HepG2 (cell line): Measurements from ENCODE around the gene SIRT7. TPM values are rescaled to one million over a fixed set of nuclear protein-coding genes. Genes with fewer than 3 reads are reported as not detected.
A peak's percentile ranks its signal among the peaks of the same experiment; 100 is the strongest.

ENCODE experiments used
- BORCS8-MEF2B ChIP-seq: sonication (generic); formaldehyde crosslinking; IDR thresholded peaks from 2 replicates; pipeline ENCODE4 v1.8.0; 2022; ENCODE audit warnings: mild to moderate bottlenecking, missing genetic modification reagents
- CBFB ChIP-seq: sonication (generic); formaldehyde crosslinking; IDR thresholded peaks from 2 replicates; pipeline ENCODE4 v1.4.0; 2020; ENCODE audit warnings: missing genetic modification reagents
- DZIP1 ChIP-seq: sonication (generic); formaldehyde crosslinking; IDR thresholded peaks from 2 replicates; pipeline ENCODE4 v1.5.0; 2020; ENCODE audit warnings: mild to moderate bottlenecking, missing genetic modification reagents
- ELF1 ChIP-seq: sonication (generic); formaldehyde crosslinking; IDR thresholded peaks from 2 replicates; pipeline ENCODE4 v1.4.0; 2020; ENCODE audit warnings: missing genetic modification reagents
- FOXK2 ChIP-seq: fragments of 450-650 bp; IDR thresholded peaks from 2 replicates; pipeline ENCODE4 v1.6.1; 2016
- GABPB1 ChIP-seq: IDR thresholded peaks from 2 replicates; pipeline ENCODE4 v1.6.1; 2016; ENCODE audit warnings: mild to moderate bottlenecking, missing genetic modification reagents, moderate library complexity, missing compliant biosample characterization
- PHB2 ChIP-seq: fragments of 450-650 bp; IDR thresholded peaks from 2 replicates; pipeline ENCODE4 v1.6.1; 2018; ENCODE audit not compliant: partially characterized antibody
- REPIN1 ChIP-seq: sonication (generic); formaldehyde crosslinking; IDR thresholded peaks from 2 replicates; pipeline ENCODE4 v1.8.0; 2022; ENCODE audit warnings: missing genetic modification reagents, low read depth, mild to moderate bottlenecking, borderline replicate concordance
- RERE ChIP-seq: IDR thresholded peaks from 2 replicates; pipeline ENCODE4 v1.6.1; 2016; ENCODE audit warnings: low read depth, missing genetic modification reagents, missing compliant biosample characterization
- SPEN ChIP-seq: sonication (generic); formaldehyde crosslinking; IDR thresholded peaks from 2 replicates; pipeline ENCODE4 v1.5.1; 2020; ENCODE audit warnings: low read depth, mild to moderate bottlenecking, missing genetic modification reagents
- SRSF9 ChIP-seq: fragments of 200-400 bp; formaldehyde crosslinking; IDR thresholded peaks from 2 replicates; pipeline ENCODE4 v1.6.1; 2018; ENCODE audit warnings: borderline replicate concordance, mild to moderate bottlenecking, low read depth, low read length; ENCODE audit not compliant: insufficient read depth, poor library complexity, severe bottlenecking
- TCF7 ChIP-seq: sonication (generic); IDR thresholded peaks from 2 replicates; pipeline ENCODE4 v1.6.1; 2016; ENCODE audit warnings: antibody characterized with exemption, low read depth
- ZSCAN30 ChIP-seq: sonication (generic); formaldehyde crosslinking; IDR thresholded peaks from 2 replicates; pipeline ENCODE4 v1.5.0; 2020; ENCODE audit warnings: mild to moderate bottlenecking, missing genetic modification reagents
- ZSCAN31 ChIP-seq: sonication (generic); formaldehyde crosslinking; IDR thresholded peaks from 2 replicates; pipeline ENCODE4 v1.5.0; 2020; ENCODE audit warnings: low read depth, mild to moderate bottlenecking, missing genetic modification reagents
- polyA plus RNA-seq, 8 experiments: library from polyadenylated mRNA; depleted of rRNA in 3 of 8; stranded (reverse) in 7 of 8; unstranded in 1 of 8; fragments of >200 nt; fragmentation: Illumina TruSeq in 4 of 8; extraction: Trizol in 4 of 8; gene quantifications; 2 replicates each; pipeline versions ENCODE4 v1.2.1 to v1.2.3, GENCODE V29; 2011 to 2016; ENCODE audit warnings: low read depth in 4 of 8, missing spikeins in 1 of 8, mixed read lengths in 1 of 8; ENCODE audit not compliant: insufficient read depth in 1 of 8
- total RNA-seq, 5 experiments: library from RNA; depleted of rRNA; stranded (reverse); fragments of >200 nt; fragmentation: Illumina TruSeq; extraction: Trizol; gene quantifications; 2 replicates each; pipeline ENCODE4 v1.2.3, GENCODE V29; 2016; ENCODE audit warnings: low read depth in 1 of 5
- TF ChIP-seq, protein P1 (sequence below): sonication (generic); formaldehyde crosslinking; IDR thresholded peaks from 2 replicates; pipeline ENCODE4 v1.8.0; 2022; ENCODE audit warnings: mild to moderate bottlenecking, missing genetic modification reagents; ENCODE audit not compliant: insufficient replicate concordance
- TF ChIP-seq, protein P2 (sequence below), 2 experiments: sonication (generic) in 1 of 2; formaldehyde crosslinking in 1 of 2; IDR thresholded peaks; 2 replicates each; pipeline versions ENCODE4 v1.4.0 to v1.6.1; 2018 to 2020; ENCODE audit warnings: missing genetic modification reagents in 2 of 2, borderline replicate concordance in 1 of 2, low read depth in 1 of 2, mild to moderate bottlenecking in 1 of 2, missing biosample characterization in 1 of 2

The SIRT7 gene
- total and polyA plus RNA-seq, 2 of the 13 experiments (the other 11 are each of a cell fraction or from before 2014, with no cell fraction given) = 8.3 to 24.8 TPM

GRCh38 chr17:81962499-81963441 is 44.8 kb upstream of the SIRT7 start (continued):
- TF ChIP-seq DZIP1 (peak; percentile 71; the same call in 1 of the 2 replicates), SRSF9 (no peak), ZSCAN31 (CRISPR knock-in tag) (no peak), ELF1 (CRISPR knock-in tag) (peak; percentile 32; the same call in 1 of the 2 replicates), CBFB (no peak), TCF7 (no peak), BORCS8-MEF2B (CRISPR knock-in tag) (0 out of 2 replicates have a peak, but pooled peaks have one; percentile 16), PHB2 (no peak), FOXK2 (no peak), GABPB1 (CRISPR knock-in tag) (peak; percentile 41; the same call in 1 of the 2 replicates), REPIN1 (no peak; the same call in 1 of the 2 replicates), SPEN (CRISPR knock-in tag) (peak; percentile 40; the same call in 1 of the 2 replicates), RERE (CRISPR knock-in tag) (no peak), ZSCAN30 (CRISPR knock-in tag) (no peak)
- TF ChIP-seq, protein P1, sequence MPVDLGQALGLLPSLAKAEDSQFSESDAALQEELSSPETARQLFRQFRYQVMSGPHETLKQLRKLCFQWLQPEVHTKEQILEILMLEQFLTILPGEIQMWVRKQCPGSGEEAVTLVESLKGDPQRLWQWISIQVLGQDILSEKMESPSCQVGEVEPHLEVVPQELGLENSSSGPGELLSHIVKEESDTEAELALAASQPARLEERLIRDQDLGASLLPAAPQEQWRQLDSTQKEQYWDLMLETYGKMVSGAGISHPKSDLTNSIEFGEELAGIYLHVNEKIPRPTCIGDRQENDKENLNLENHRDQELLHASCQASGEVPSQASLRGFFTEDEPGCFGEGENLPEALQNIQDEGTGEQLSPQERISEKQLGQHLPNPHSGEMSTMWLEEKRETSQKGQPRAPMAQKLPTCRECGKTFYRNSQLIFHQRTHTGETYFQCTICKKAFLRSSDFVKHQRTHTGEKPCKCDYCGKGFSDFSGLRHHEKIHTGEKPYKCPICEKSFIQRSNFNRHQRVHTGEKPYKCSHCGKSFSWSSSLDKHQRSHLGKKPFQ (CRISPR knock-in tag) = no peak
- TF ChIP-seq, protein P2, sequence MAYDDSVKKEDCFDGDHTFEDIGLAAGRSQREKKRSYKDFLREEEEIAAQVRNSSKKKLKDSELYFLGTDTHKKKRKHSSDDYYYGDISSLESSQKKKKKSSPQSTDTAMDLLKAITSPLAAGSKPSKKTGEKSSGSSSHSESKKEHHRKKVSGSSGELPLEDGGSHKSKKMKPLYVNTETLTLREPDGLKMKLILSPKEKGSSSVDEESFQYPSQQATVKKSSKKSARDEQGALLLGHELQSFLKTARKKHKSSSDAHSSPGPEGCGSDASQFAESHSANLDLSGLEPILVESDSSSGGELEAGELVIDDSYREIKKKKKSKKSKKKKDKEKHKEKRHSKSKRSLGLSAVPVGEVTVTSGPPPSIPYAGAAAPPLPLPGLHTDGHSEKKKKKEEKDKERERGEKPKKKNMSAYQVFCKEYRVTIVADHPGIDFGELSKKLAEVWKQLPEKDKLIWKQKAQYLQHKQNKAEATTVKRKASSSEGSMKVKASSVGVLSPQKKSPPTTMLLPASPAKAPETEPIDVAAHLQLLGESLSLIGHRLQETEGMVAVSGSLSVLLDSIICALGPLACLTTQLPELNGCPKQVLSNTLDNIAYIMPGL (CRISPR knock-in tag; IDR thresholded peaks at IDR 0.05; ENCODE audit: borderline replicate concordance in 1 of 2, low read depth in 1 of 2) = peak in 1 of 2 experiments; percentile 32; a peak in 1 of 4 replicates
